G401.6 (cell line): Measurements from ENCODE around the gene ABITRAM.
"Not testable (repeated sequence)": the region's sequence is repeated elsewhere in the genome, so short reads cannot be mapped to it uniquely, and the experiment has no call there.

Experiments used
- FAIRE-seq: peaks from 2 replicates; lab custom pipeline; 2012; peaks lifted over from hg19 to GRCh38; lab: Jason Lieb, UNC

ABITRAM gene

DNA sequence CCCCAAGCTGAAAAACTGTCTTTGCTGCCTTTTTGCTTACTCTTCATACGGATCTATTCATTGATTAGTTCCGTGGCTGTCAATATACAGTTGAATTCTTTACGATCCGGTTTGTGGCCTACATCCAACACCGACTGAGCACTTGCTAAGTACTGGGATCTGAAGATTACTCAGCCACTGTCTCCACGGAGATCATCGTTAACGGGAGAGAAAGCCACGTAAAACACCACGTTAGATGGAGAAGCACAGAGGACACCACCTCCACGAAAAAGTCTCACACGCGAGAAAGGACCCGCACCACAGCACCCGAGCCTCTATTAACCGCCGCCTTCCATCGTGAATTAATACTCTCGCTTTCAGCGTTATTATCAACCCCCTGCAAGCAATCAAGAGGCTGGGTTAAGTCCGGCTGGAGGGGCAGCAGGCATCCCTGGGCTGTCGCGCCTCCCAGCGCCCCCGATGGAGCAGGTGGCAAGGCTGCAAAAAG lies 926 bp upstream of the ABITRAM start:
- no peak for FAIRE-seq

DNA sequence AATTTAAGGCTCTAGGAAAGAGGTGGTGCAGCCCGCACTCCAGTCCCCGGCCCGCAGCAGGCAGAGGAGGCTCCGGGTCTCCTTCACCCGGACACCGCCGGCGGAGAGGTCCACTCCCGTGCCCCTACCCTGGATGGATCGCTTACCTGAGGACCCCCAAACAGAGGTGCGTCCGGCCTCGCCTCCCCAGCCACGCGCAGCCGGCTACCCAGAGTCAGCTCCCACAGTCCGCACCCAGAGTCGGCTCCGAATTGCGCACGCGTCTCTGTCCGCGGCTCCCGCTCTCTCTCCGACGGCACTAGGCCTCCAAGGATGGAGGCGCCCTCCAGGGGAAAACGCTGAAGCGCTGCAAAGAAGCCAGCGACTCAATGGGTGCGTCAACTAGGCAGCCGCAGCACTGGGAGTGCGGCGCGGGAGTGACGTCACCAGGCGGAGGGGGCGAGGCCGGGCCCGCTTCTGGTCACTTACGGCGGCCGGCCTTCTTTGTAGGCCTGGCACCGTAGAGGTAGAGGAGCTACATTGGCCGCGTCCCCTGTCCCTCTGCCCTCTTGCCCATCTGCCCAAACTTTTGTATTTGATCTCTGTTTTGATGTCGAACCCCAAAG lies 380 bp upstream of the ABITRAM start, which contains the start of gene ELP1:
Gene ELP1, minus strand, starts transcription at position 407 of the 605 bp plus-strand sequence. CDS start 2,978 bp downstream, outside the sequence.
- no peak for FAIRE-seq

DNA sequence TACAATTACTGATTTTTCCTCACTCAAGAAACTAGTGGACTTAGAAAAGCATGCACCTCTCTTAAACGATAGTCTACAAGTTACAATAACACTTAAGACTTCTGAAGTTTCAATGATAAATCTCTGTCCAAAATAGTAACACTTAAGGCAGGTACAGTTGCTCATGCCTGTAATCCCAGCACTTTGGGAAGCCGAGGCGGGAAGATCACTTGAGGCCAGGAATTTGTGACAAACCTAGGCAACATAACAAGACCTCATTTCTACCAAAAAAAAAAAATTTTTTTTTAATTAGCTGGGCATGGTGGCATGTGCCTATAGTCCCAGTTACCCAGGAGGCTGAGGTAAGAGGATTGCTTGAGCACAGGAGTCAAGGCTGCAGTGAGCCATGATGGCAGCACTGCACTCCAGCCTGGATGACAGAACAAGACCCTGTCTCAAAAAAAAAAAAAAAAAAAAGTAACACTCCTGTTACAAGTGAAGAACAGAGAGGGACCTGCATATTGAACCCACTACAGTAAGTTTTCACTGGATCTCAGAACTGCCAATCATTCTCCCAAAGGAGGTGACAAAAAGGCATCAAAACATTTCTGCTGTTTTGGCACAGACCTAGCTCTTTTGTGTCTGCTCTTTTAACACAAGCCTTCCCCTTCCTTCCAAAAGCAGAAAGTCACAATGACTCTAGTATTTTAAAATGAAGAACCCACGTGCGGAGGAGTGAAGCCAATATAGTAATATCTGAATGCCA lies 3.5 kb downstream of the ABITRAM start:
- FAIRE-seq = no peak

DNA sequence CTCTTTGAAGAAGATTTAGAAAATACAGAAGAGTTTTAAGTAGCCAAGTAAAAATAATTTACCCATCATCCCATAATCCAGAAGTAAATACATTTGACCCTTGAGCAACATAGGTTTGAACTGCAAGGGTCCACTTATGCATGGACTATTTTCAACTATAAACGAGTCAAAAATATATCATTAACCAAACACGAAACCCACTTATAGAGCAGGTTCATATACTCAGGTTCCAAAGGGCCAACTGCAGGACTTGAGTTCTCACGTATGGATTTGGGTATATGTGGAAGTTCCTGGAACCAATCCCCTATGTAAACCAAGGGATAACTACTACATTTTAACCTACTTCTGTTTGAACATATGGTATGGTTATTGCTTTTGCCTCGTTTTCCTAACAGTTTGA lies 5.8 kb downstream of the ABITRAM start:
- no peak for FAIRE-seq

DNA sequence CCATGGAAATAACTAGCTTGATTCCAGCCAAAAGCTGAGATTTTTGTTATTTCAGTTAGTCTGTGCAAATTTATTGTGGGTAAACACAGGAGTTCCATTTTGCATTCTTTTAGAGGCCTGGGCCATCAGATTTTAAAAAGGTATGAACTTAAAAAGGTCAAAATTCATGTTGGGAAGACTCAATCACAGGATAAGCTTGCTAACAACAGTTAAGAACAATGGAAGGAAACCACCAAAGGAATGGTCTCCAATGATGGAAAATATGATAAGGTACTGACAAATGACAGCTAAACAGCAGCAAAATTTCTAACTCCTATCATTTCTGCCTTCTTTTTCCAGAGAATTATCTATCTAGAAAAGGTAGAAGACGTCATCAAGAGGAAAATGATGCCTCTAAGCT lies 16.0 kb downstream of the ABITRAM start:
- no peak for FAIRE-seq

DNA sequence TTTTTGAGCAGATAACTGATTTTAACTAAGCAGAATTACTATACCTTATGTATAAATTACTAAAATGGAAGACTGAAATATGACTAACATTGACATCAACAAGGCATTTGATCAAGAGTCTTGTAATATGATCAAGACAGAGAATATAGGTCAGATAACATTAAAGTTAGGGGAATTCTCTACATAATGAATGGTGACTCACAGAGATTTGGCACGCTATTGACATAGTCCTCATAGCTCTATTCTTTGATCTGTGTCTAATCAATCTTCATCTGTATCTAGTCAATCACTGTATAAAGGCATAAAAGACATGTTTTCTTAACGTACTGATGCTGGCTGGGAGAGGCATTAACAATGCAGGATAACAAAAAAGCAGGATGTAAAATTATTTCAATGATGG lies 17.4 kb downstream of the ABITRAM start:
- FAIRE-seq = no peak

DNA sequence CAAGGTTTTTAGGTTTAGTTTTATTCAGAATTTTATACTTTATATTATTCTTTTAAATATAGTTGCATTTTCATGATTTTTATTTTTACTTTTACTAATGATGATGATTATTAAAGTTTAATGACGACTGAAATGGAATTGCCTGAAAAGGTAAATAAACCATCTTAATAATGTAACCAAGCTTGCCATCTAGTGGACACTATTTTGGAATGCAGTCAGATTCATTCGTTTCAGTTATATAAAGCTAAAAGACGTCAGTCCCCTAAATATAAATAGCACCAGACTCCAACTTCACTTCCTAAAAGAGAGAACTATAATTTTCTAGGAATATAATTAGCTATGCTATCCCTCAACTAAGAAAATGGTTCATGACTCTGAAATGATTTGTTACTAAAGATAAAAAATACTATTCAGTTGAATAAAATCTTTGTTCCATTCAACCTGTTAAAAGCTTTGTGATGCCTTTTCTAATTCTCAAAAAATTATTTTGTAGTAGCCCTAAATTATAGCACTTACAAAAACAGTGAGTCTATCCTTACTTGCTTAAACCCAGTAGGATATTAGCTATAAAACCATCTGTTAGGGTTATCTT lies 19.9 kb downstream of the ABITRAM start:
- peak; percentile 91 for FAIRE-seq

DNA sequence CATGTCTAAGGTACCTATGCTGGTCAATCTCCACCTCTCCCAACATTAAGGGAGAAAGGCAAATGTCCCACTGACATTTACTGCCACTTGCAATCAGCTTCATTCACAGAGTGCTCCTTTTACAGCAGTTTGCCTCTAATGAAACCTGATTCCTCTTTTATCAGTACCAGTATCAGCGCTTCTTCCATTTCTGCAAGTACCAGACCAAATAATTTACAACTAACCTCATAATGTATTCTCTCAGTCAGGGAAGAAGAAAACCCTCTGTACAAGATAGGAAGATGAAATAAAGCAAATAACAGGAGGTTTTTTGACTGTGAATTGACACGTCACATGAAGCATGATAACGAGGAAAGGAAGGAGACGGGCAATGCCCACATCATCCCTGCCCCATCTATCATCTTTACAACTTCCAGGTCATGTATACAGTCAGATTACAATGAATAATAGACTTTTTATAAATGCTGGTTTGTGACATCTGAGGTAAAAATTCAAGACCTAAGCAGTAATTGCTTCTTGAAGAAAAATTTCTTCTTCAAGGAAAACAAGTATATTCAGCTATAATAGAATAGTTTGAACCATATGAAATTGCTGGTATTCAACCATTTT lies 21.9 kb downstream of the ABITRAM start:
- no peak for FAIRE-seq

DNA sequence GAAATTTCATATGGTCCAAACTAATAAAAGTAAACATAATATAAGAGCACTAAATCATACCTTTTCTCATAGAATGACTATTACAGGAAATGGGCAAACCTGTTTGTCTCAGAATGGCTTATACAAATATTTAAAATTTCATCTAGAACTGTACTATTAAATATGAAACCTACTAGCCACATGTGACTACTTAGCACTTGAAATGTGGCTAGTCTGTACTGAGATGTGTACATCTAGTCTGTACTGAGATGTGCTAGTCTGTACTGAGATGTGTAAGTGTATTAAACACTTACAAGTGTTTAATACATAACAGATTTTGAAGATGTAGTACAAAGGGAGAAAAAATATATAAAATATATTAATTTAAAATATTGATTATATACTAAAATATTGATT lies 22.4 kb downstream of the ABITRAM start:
- FAIRE-seq = peak; percentile 15

DNA sequence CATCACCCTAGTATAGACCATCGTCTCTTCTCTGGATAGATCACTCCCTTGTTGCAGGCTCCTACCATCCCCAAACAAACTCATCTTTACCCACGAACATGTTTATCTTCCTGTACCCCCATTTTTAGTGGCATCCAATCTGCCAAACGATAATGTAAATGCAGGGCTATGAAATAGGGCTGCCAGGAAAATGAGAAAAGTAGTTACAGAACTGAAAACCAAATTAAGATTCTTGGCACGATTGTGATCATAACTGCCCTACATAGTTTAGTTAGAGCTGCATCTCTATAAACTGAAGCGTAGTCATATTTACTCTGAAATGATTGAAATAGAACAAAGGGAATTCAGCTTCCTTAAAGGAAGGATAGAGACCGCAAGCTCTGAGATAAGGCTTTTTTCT lies 26.1 kb downstream of the ABITRAM start:
- no peak for FAIRE-seq

DNA sequence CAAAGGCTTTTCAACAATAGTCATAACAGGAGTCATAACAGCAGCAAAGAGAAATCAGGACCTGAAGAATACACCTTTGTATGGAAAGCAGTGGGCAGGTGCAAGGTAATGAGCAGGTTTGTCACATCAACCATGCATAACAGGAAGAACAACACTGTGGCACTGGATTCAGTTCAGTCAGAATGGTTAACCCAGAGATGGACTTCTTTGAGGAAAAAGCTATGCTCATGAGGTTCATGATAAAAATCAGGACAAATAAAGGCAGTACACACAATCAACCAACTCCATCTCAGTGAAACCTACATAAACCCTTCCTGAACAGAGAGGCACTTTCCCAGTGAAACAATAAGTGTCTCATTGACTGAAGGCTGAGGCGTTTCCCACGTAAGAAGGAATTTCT lies 27.0 kb downstream of the ABITRAM start:
- no peak for FAIRE-seq

DNA sequence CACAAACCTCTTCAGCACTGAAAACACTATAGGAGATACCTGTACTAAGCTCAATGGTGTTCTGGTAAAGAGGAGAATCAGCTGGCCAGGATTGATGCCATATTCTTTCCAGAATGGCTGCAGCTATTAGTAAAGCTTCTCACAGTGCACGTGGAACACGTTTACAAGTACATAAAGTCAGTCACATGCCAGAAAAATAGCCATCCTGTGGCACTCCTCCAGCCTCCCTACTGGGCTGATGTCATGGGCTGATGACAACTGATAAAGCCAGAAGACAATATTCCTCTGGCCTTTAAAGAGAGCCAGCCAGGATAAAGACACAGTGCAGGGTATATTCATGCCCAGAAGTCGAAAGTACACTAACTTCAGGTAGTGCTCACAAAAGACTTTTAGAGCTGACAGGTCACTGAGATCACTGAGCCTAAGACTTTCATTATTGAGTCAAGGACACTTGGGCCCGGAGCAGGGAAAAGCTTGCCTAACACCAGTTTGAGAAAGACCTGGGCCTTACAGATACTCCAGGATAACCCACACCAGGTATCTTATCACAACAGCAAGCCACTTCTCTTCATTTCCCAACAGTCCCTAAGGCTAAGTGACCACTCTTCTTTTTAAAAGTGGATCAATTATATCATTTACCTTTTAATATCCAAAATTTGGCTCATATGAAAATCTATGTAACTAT lies 29.4 kb downstream of the ABITRAM start:
- FAIRE-seq = no peak

DNA sequence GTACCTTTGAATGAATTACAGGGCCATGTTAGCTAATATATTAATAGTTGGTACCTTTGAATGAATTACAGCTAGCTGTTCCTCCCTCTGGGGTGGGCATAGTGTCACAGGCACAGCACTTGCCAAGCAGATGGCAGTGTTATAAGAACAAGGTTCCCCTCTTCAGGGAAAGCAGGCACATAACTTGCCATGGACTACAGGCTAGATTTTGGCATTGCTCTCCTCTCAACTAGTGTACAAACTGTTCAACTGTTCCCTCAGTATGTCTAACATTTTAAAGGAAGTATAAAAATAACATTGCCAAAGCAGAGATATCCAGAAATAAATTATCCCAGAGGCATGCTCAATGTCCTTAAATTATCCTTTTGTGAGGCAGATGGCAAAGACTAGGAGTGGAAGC lies 33.7 kb downstream of the ABITRAM start:
- FAIRE-seq = no peak

DNA sequence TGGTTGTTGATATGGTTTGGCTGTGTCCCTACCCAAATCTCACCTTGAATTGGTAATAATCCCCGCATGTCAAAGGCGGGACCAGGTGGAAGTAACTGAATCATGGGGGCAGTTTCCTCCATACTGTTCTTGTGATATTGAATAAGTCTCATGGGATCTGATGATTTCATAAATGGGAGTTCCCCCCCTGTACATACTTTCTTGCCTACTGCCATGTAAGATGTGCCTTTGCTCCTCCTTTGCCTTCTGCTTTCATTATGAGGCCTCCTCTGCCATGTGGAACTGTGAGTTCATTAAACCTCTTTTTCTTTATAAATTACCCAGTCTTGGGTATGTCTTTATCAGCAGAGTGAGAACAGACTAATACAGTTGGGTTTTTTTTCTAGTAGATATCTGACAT lies 37.2 kb downstream of the ABITRAM start:
- not testable (repeated sequence) for FAIRE-seq

DNA sequence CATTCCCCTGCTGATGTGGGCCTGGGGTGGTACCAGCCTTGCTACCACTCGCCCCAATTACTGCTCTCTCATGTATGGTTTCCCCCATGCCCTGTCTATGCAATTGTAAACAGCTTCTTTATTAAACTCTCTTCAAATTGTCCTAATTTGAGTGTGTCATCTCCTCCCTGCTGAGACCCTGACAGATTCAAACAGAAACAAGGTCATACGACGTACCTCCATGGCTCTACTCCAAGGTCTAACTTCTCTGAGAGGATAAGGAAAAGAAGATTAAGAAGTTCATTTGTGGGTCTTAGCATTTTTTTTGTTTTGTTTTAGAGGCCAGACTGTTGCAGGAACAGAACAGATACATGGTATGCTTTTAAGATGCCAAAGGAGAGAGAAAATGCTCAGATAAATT lies 38.0 kb downstream of the ABITRAM start:
- FAIRE-seq = no peak

DNA sequence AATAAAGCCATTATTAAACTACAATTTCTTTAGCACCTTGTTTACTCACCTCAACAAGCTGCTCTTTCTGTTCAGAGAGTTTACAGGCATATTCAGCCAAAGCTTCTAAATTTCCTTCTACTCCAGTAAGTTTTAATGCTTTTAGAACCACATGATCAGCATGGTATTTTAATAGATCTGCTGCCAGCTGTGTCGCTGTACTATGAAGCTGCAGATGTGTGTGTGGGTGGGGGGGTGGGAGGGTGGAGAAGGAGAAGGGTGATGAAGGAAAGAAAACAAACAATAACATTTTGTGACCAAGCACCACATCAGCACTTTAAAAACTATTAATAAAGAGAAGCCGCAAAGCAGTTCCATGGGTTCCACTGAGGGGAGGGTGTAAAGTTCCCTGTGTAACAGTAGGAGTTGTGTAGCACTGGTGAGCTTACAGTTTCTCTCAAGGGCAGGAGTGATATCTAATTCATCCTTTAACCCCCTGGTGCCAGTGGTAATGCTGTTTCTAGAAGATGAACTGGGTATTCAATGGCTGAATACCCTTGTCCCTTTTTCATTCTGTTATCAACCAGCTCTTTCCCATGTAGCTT lies 38.5 kb downstream of the ABITRAM start:
- no peak for FAIRE-seq

DNA sequence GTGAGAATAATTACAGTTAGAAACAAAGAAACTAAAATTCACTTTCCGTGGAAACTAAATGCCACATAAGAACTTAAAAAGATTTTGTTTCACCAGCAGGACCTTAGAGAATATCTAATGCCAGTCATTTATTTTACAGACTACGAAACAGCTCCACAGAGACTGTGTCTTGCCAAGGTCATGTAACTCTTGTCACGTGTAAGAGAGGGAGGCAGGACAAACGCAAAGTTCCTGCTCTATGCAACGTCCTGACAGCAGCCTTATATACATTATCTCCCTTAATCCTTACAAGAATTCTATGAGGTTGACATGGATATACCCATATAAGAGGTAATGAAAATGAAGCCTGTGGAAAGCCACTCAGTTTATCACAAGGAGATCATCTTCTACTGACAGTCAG lies 39.7 kb downstream of the ABITRAM start:
- no peak for FAIRE-seq

DNA sequence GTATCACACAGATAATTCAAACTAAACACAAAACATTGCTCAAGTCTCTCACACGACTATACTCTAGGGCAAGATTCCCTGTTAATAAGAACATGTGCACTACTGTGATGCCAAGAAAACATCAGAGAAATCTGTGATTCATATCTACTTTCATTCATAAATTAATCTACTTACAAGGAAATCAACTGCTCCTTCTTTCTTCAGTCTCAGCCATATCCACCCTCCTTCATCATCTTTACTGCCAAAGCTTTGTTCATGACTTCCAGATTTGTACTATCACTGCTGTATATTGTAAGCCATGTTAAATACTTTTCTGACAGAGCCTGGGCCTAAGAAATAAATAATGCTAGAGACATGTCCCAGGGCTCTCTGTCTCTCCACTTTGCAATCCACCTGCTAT lies 44.0 kb downstream of the ABITRAM start:
- no peak for FAIRE-seq

DNA sequence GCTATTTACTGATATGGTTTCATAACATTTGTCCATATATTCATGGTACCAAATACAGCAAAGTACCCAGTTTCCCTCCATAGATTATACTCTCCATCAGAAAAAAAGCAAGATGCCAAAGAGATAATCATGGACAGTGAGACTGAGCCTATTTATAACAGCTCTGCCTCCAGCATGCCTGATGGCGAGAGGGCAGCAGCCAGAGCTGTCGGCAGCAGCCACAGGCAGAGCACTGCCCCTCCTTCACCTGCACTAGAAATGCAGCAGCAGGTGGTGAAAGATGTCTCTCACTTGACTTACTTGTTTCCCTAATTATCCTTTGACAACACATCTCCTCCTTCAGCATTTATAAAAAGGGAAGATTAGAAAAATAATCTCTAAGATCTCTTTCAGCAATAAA lies 46.7 kb downstream of the ABITRAM start:
- FAIRE-seq = no peak

DNA sequence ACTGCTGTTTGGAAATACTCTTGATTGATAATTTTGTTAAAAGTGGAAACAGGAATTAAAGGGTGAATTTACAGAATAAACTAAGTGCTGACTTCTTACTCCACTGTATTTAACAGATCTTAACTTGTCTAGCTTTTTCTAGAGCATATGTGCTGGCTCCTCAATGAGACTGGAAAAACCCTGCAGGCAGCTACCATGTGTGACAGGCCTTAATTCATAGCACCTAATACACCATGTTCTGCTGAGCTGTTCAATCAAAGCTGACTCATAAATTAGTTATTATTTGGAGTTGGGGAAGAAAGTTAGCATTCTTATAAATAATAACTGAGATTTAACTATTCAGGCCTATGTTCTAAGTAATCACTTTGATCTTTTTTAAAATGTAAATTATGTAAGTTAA lies 49.7 kb downstream of the ABITRAM start:
- no peak for FAIRE-seq
